AG04450 (cell line): ENCODE data around the gene RPTOR. TPM values are rescaled to one million over a fixed set of nuclear protein-coding genes. Genes with fewer than 3 reads are reported as not detected.

Experiments used
- CTCF ChIA-PET: fragments of 300-600, 350-600 bp; formaldehyde crosslinking; extraction: SDS; loops from one replicate; lab custom pipeline; 2022; ENCODE audit warnings: antibody characterized with exemption, inconsistent platforms; lab: Charles Lee
- POLR2A ChIA-PET: fragments of 350-600 bp; formaldehyde crosslinking; extraction: SDS; loops from one replicate; lab custom pipeline; 2021; ENCODE audit warnings: antibody characterized with exemption, inconsistent platforms; lab: Yijun Ruan, JAX
- DNase-seq: peaks from one replicate; pipeline ENCODE4 v3.0.0-alpha.2; 2011; ENCODE audit warnings: low read depth, low spot score
- H3K27ac ChIP-seq: one replicate; pipeline ENCODE4 v1.5.1; 2012; ENCODE audit warnings: low read depth, low read length, control low read depth
- H3K27me3 ChIP-seq: one replicate; pipeline ENCODE4 v1.6.0; 2012; ENCODE audit warnings: low read length; ENCODE audit not compliant: control insufficient read depth, insufficient read depth
- H3K4me3 ChIP-seq: 2 replicates; pipeline ENCODE4 v1.5.1; 2011; ENCODE audit warnings: mild to moderate bottlenecking, low read depth, low read length, control low read depth
- H3K9me3 ChIP-seq: 2 replicates; pipeline ENCODE4 v1.5.1; 2012; ENCODE audit warnings: low read length; ENCODE audit not compliant: control insufficient read depth, insufficient read depth
- polyA plus RNA-seq: library from polyadenylated mRNA; depleted of rRNA; stranded (reverse); fragments of >200 nt; gene quantifications from 2 replicates; pipeline ENCODE4 v1.2.3, GENCODE V29; 2011
- TF ChIP-seq, protein P1 (sequence below): IDR thresholded peaks from 2 replicates; pipeline ENCODE4 v1.5.1; 2011; ENCODE audit warnings: low read depth, low read length, control low read depth, inconsistent platforms

RPTOR gene
- polyA plus RNA-seq, 1 experiment: 6.2 TPM

- ChIA-PET POLR2A (no interaction called here), CTCF (no interaction called here)
- TF ChIP-seq, protein P1, sequence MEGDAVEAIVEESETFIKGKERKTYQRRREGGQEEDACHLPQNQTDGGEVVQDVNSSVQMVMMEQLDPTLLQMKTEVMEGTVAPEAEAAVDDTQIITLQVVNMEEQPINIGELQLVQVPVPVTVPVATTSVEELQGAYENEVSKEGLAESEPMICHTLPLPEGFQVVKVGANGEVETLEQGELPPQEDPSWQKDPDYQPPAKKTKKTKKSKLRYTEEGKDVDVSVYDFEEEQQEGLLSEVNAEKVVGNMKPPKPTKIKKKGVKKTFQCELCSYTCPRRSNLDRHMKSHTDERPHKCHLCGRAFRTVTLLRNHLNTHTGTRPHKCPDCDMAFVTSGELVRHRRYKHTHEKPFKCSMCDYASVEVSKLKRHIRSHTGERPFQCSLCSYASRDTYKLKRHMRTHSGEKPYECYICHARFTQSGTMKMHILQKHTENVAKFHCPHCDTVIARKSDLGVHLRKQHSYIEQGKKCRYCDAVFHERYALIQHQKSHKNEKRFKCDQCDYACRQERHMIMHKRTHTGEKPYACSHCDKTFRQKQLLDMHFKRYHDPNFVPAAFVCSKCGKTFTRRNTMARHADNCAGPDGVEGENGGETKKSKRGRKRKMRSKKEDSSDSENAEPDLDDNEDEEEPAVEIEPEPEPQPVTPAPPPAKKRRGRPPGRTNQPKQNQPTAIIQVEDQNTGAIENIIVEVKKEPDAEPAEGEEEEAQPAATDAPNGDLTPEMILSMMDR: no peak
- H3K4me3 ChIP-seq: no peak overlapping the region
- H3K27me3 ChIP-seq: no peaks in the 10 kb centered on the region
- no peak for DNase-seq
- no peak overlapping the region for H3K27ac ChIP-seq
- H3K9me3 ChIP-seq: no peaks in the 10 kb centered on the region
Observed at GRCh38 chr17:80614332-80615047, 69.9 kb downstream of the RPTOR start.

GRCh38 chr17:80615376-80615775 lies 70.7 kb downstream of the RPTOR start:
- no peaks in the 10 kb centered on the region for H3K27me3 ChIP-seq
- no peaks in the 10 kb centered on the region for H3K9me3 ChIP-seq
- H3K27ac ChIP-seq: no peak overlapping the region
- no peak for DNase-seq
- CTCF ChIA-PET: no interaction called here
- TF ChIP-seq, protein P1: no peak
- POLR2A ChIA-PET: no interaction called here
- no peak overlapping the region for H3K4me3 ChIP-seq

DNA sequence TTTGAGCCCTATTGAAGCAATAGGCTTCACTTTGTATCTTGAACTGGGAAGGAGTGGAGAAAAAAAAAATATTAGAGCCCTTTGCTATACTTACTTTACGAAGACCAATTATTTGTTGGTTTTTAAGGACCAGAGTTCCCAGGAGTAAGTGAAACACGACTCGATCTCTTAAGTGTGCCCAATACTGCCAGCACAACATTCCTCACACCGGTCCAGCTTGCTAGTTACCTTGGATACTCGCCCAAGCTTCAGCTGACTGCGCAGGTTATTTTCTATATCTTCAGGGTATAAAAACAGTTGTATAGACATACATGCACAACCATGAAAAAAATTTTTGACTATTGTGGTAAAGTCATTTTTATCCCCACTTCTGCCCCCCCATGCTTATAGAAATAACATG lies 72.1 kb downstream of the RPTOR start:
- Histone ChIP-seq H3K27me3 (no peaks in the 10 kb centered on the region), H3K9me3 (no peaks in the 10 kb centered on the region), H3K4me3 (no peak overlapping the region), H3K27ac (no peak overlapping the region)
- POLR2A ChIA-PET: no interaction called here
- DNase-seq: no peak
- TF ChIP-seq, protein P1: no peak
- CTCF ChIA-PET: no interaction called here

DNA sequence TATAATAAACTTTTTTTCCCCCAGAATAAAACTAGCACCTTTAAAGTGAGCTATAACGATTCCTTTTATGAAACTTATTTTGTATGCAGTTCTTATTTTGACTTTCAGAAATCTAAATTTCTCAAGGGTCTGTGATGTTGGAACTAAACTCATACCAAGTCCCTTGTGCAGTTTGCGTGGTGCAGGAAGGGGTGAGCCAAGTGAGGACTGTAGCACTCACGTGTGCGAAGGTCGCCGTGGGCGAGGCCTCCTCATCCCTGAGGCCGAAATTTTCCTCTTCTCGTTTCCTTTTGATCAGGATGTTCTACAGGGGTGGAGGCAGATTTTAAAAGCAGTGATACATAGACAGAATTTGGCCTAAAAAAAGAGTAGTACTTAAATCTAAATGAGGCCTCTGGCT lies 73.7 kb downstream of the RPTOR start:
- no peak overlapping the region for H3K27ac ChIP-seq
- CTCF ChIA-PET: no interaction called here
- TF ChIP-seq, protein P1: no peak
- DNase-seq: no peak
- no peak overlapping the region for H3K4me3 ChIP-seq
- no peaks in the 10 kb centered on the region for H3K27me3 ChIP-seq
- no peaks in the 10 kb centered on the region for H3K9me3 ChIP-seq
- POLR2A ChIA-PET: no interaction called here

DNA sequence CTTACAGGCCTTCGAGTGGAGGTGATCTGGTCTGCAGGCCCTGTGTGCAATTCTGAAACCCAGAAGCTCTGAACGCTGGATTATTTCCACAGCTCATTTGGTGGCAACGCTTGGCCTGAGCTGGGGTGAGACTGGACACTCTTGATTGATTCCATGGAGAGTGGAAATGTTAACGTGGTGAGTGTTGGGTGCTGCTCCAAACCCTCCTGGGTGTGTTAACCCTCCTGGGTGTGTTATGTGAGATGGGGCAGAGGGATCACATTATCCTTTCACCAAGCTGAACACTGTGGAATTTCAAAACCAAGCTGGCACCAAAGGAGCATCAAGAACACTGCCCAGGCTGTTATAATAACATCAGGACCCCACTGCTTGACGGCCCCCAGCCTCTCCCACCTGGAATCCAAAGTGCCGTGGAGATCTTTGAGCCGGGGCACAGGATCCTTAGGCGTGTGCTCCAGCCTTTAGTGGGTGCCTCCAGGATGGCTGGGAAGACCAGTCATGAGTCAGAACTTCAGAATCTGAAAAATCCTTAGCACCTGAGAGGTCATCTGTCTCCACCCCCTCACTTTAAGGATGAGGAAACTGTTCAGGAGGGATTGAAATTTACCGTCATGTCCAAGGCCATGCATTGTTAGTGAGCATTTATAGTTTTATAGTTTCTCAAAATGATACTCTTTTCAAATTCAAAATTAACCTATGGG lies 75.0 kb downstream of the RPTOR start:
- TF ChIP-seq, protein P1: no peak
- H3K27me3 ChIP-seq: no peaks in the 10 kb centered on the region
- CTCF ChIA-PET: no interaction called here
- DNase-seq: no peak
- H3K4me3 ChIP-seq: no peak overlapping the region
- no peak overlapping the region for H3K27ac ChIP-seq
- POLR2A ChIA-PET: no interaction called here
- H3K9me3 ChIP-seq: no peaks in the 10 kb centered on the region
